ENCODE measurements around the gene PARN. TPM values are rescaled to one million over a fixed set of nuclear protein-coding genes. Genes with fewer than 3 reads are reported as not detected.
A peak's percentile ranks its signal among the peaks of the same experiment; 100 is the strongest.

The PARN gene
- total and polyA plus RNA-seq, 3 donors from 2014 or later = 43.5 to 67.2 (median 47.6) TPM

DNA sequence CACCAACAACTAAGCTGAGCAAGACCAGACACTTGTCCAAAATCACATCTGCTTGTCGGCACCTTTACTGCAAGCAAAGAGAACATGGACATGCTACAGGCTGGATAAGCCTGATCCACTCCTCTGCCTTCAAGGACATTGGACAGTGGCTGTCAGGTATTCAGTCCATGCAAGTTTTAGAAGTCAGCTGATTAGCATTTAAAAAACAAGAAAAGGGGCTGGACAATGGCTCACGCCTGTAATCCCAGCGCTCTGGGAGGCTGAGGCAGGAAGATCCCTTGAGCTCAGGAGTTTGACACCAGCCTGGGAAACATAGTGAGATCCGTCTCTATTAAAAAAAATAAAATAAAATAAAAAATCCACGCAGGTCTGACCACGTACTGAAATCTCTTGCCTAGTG, 20.3 kb downstream of the PARN start:
- no peak for DNase-seq
- no peaks in the 10 kb centered on the region for H3K36me3 ChIP-seq (ENCODE audit: low read depth, missing control alignments)
- H3K27ac ChIP-seq = no peak overlapping the region
- no peak overlapping the region for H3K4me3 ChIP-seq
- H3K4me1 ChIP-seq = no peaks in the 10 kb centered on the region
- 86 to 93% methylated on average over 6 of the region's 6 CpGs for WGBS, 2 donors
- TF ChIP-seq POLR2A (IDR thresholded peaks at IDR 0.05) = no peak
- TF ChIP-seq, protein P1, sequence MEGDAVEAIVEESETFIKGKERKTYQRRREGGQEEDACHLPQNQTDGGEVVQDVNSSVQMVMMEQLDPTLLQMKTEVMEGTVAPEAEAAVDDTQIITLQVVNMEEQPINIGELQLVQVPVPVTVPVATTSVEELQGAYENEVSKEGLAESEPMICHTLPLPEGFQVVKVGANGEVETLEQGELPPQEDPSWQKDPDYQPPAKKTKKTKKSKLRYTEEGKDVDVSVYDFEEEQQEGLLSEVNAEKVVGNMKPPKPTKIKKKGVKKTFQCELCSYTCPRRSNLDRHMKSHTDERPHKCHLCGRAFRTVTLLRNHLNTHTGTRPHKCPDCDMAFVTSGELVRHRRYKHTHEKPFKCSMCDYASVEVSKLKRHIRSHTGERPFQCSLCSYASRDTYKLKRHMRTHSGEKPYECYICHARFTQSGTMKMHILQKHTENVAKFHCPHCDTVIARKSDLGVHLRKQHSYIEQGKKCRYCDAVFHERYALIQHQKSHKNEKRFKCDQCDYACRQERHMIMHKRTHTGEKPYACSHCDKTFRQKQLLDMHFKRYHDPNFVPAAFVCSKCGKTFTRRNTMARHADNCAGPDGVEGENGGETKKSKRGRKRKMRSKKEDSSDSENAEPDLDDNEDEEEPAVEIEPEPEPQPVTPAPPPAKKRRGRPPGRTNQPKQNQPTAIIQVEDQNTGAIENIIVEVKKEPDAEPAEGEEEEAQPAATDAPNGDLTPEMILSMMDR (IDR thresholded peaks at IDR 0.05) = no peak
- no peaks in the 10 kb centered on the region for H3K27me3 ChIP-seq
- intact Hi-C loops (cut with DNase I; ENCODE audit: low total_unique reads) = no loop called here
- H3K9me3 ChIP-seq = no peaks in the 10 kb centered on the region

DNA sequence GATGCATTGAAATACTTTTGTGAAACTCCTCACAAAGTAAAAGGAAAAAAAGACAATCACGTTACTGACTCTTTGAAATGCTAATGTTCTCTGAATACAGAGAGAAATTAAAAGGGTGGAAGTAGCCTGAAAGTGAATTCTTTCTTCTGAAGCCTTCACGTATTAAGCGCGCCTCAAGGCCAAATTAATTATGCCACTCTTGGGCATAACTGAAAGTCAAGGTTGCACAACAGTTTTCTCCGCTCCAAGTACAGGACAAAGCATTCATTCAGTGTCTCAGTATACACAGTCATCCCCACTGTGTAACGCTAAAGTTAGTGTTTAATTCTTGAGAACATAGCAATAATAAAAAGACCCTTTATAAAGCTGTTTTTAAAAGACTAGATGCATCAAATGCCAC, 21.5 kb downstream of the PARN start:
- TF ChIP-seq, protein P1 (IDR thresholded peaks at IDR 0.05) = no peak
- TF ChIP-seq POLR2A (IDR thresholded peaks at IDR 0.05) = no peak
- H3K36me3 ChIP-seq (ENCODE audit: low read depth, missing control alignments) = no peaks in the 10 kb centered on the region
- H3K9me3 ChIP-seq = no peaks in the 10 kb centered on the region
- no peak overlapping the region for H3K4me3 ChIP-seq
- intact Hi-C loops (cut with DNase I; ENCODE audit: low total_unique reads) = no loop called here
- no peaks in the 10 kb centered on the region for H3K4me1 ChIP-seq
- DNase-seq = peak; percentile 24
- no peaks in the 10 kb centered on the region for H3K27me3 ChIP-seq
- H3K27ac ChIP-seq = no peak overlapping the region
- 47 to 64% methylated on average over 6 of the region's 6 CpGs for WGBS, 2 donors

DNA sequence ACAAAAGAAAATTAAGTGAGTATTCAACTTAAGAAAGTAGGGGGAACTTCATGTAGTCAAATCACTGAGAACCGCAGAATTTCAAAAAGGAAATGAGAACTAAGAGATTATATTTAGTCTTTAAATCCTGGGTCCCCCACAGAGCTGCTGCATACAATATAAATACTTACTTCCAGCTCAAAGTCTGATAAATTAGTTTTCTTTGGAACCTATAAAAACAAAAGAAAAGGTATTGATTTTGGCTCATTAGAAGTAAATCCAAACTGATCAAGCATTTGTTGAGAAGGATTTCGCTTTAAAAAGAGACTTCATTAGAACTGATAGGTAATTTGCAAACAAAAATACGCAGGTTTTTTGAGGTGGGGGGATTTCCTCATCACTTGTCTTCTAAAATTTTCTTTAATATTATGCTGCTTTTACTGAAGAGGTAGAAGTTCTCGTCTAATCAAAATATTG, 21.9 kb downstream of the PARN start:
- no peaks in the 10 kb centered on the region for H3K36me3 ChIP-seq (ENCODE audit: low read depth, missing control alignments)

DNA sequence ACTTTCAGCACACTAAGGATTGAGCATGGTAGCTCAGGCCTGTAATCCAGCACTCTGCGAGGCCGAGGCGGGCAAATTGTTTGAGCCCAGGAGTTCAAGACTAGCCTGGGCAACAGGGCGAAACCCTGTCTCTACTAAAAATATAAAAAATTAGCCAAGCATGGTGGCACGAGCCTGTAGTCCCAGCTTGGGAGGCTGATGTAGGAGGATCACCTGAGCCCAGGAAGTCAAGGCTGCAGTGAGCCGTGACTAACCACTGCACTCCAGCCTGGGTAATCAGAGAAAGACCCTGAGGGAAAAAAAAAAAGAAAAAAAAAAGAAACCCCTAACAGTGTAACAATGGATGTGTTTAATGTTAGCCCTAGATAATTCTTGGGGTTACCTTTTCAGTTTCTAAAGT, 24.0 kb downstream of the PARN start:
- no peak for TF ChIP-seq POLR2A (IDR thresholded peaks at IDR 0.05)
- TF ChIP-seq, protein P1 (IDR thresholded peaks at IDR 0.05) = no peak
- Histone ChIP-seq H3K27me3 (no peaks in the 10 kb centered on the region), H3K9me3 (no peaks in the 10 kb centered on the region), H3K4me3 (no peak overlapping the region), H3K27ac (no peak overlapping the region), H3K36me3 (ENCODE audit: low read depth, missing control alignments) (no peaks in the 10 kb centered on the region), H3K4me1 (no peaks in the 10 kb centered on the region)
- 80 to 96% methylated on average over 6 of the region's 6 CpGs for WGBS, 2 donors
- intact Hi-C loops (cut with DNase I; ENCODE audit: low total_unique reads) = no loop called here
- DNase-seq = no peak

More for the DNA sequence above, 21.9 kb downstream of the PARN start:
- Histone ChIP-seq H3K27me3 (no peaks in the 10 kb centered on the region), H3K4me3 (no peak overlapping the region), H3K9me3 (no peaks in the 10 kb centered on the region), H3K27ac (no peak overlapping the region), H3K4me1 (no peaks in the 10 kb centered on the region)
- intact Hi-C loops (cut with DNase I; ENCODE audit: low total_unique reads) = no loop called here
- DNase-seq = no peak
- no peak for TF ChIP-seq POLR2A (IDR thresholded peaks at IDR 0.05)
- TF ChIP-seq, protein P1 (IDR thresholded peaks at IDR 0.05) = no peak
- WGBS, 2 donors = 76 to 91% methylated on average over 4 of the region's 4 CpGs

DNA sequence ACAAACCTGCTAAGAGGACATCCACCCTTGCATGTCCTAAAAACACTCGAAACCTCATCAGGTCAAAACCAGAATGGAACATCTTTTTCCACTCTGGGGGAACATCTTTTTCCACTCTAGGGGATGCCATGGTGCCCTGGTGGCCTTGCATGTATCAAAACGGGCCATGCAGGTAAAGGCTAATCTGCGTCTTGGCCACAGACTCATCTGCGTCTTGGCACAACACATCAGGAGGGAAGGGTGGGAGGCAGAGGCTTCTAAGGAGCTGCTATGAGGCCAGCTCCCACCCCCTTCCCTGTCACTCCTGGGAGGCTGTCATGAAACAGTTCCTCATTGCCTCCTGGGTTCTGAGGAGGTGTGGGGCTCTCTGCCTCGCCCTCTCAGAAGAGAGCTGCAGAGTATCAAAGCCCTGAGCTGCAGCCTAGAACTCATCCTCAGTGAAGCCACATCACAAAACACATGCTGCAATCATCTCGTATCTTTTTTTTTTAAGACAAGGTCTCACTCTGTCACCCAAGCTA, 27.6 kb downstream of the PARN start:
- Histone ChIP-seq H3K27me3 (no peaks in the 10 kb centered on the region), H3K4me3 (no peak overlapping the region), H3K4me1 (no peaks in the 10 kb centered on the region), H3K9me3 (no peaks in the 10 kb centered on the region), H3K36me3 (ENCODE audit: low read depth, missing control alignments) (no peaks in the 10 kb centered on the region), H3K27ac (no peak overlapping the region)
- 83% methylated on average over 6 of the region's 6 CpGs for WGBS, 2 donors
- intact Hi-C loops (cut with DNase I; ENCODE audit: low total_unique reads) = no loop called here
- DNase-seq = no peak
- TF ChIP-seq, protein P1 (IDR thresholded peaks at IDR 0.05) = no peak
- TF ChIP-seq POLR2A (IDR thresholded peaks at IDR 0.05) = no peak
